CD4-positive, alpha-beta T cell (primary cell): Measurements from ENCODE around the gene DHX8. TPM values are rescaled to one million over a fixed set of nuclear protein-coding genes. Genes with fewer than 3 reads are reported as not detected.

Experiments
- ATAC-seq: fragments of 200-7000 bp; cut with Tn5 transposase; one replicate; pipeline ENCODE4 v1.10.0; 2022; ENCODE audit warnings: mild to moderate bottlenecking; ENCODE audit not compliant: poor library complexity
- CTCF ChIA-PET: fragments of 350-600 bp; sonication (Branson Sonifier 250); formaldehyde crosslinking; loops from one replicate; lab custom pipeline; 2021; ENCODE audit warnings: antibody characterized with exemption, inconsistent platforms; lab: Charles Lee
- POLR2A ChIA-PET: fragments of 350-600 bp; sonication (Branson Sonifier 250); formaldehyde crosslinking; loops from one replicate; lab custom pipeline; 2021; ENCODE audit warnings: antibody characterized with exemption, inconsistent platforms; lab: Charles Lee
- DNase-seq, 14 experiments: peaks; one replicate each; pipeline ENCODE4 v3.0.0-alpha.2; 2013 to 2020; ENCODE audit warnings: mixed read lengths in 2 of 14
- H3K27ac ChIP-seq, 2 donors: one replicate each; pipeline versions ENCODE4 v1.5.1 to v1.7.0; 2013; ENCODE audit warnings: low read length in 2 of 2, low read depth in 1 of 2, mild to moderate bottlenecking in 1 of 2
- H3K27me3 ChIP-seq, 2 experiments: 1 replicate in 1 of 2; 2 replicates in 1 of 2; pipeline versions ENCODE4 v1.6.1 to v1.7.0; 2013; ENCODE audit warnings: low read length in 2 of 2, control low read depth in 1 of 2, mild to moderate bottlenecking in 1 of 2, moderate library complexity in 1 of 2; ENCODE audit not compliant: insufficient read depth in 2 of 2, control insufficient read depth in 1 of 2
- H3K36me3 ChIP-seq: one replicate; pipeline ENCODE4 v1.6.1; 2013; ENCODE audit warnings: low read length, control low read depth; ENCODE audit not compliant: insufficient read depth
- H3K4me1 ChIP-seq: one replicate; pipeline ENCODE4 v1.6.1; 2013; ENCODE audit warnings: low read length, control low read depth; ENCODE audit not compliant: insufficient read depth
- H3K4me3 ChIP-seq: one replicate; pipeline ENCODE4 v1.5.1; 2013; ENCODE audit warnings: mild to moderate bottlenecking, low read length, moderate library complexity
- H3K9me3 ChIP-seq, 2 experiments: 1 replicate in 1 of 2; 2 replicates in 1 of 2; pipeline versions ENCODE4 v1.6.1 to v1.7.0; 2013; ENCODE audit warnings: low read length in 2 of 2, mild to moderate bottlenecking in 2 of 2, control low read depth in 1 of 2, moderate library complexity in 1 of 2; ENCODE audit not compliant: control insufficient read depth in 1 of 2, insufficient read depth in 1 of 2
- H3K27ac Mint-ChIP-seq: one replicate; pipeline ENCODE4 v1.8.0; 2020; ENCODE audit warnings: mixed read lengths
- H3K27me3 Mint-ChIP-seq: one replicate; pipeline ENCODE4 v1.8.0; 2021; ENCODE audit warnings: mixed read lengths
- H3K36me3 Mint-ChIP-seq: one replicate; pipeline ENCODE4 v1.8.0; 2021; ENCODE audit warnings: low read depth, mixed read lengths
- H3K4me1 Mint-ChIP-seq: one replicate; pipeline ENCODE4 v1.8.0; 2021; ENCODE audit warnings: low read depth, mixed read lengths
- H3K4me3 Mint-ChIP-seq: one replicate; pipeline ENCODE4 v1.8.0; 2020; ENCODE audit warnings: mild to moderate bottlenecking, mixed read lengths
- H3K9me3 Mint-ChIP-seq: one replicate; pipeline ENCODE4 v1.8.0; 2020; ENCODE audit warnings: mixed read lengths
- intact Hi-C, 2 experiments: fragments of 100-400 bp; cut with DNase I in 1 of 2; cut with micrococcal nuclease in 1 of 2; formaldehyde crosslinking; loops; one replicate each; pipeline versions ENCODE4 v1.15.1 to v1.9.0; 2023 to 2025; cut with DNase I, micrococcal nuclease
- total RNA-seq, 174 experiments: library from RNA in 2 of 174; stranded (reverse) in 2 of 174; gene quantifications; one replicate each; pipeline ENCODE4 v1.2.3 and lab custom pipeline; 2021 to 2026
- TF ChIP-seq, protein P1 (sequence below): fragments of 200-600 bp; IDR thresholded peaks from one replicate; pipeline ENCODE4 v1.8.0; 2022; ENCODE audit warnings: antibody characterized with exemption, mild to moderate bottlenecking

The DHX8 gene
- total RNA-seq, 2 experiments from 2014 or later, result 88.8 to 106 TPM

DNA sequence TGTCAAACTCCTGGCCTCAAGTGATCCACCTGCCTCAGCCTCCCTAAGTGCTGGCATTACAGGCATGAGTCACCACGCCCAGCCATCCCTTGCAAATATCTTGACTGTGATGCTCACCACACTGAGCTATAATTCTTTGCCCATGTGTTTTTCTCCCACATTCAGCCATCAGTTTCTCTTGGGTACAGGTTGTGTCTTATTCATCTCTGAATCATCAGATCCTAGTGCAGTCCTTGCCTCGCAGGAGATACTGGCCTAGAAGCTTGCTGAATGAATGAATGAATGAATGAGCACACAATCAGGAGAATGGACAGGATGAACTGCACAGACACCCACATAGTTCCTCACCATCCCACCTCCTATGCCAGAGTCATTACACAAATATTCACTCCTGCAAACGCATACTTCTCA, 86.7 kb downstream of the DHX8 start:
- intact Hi-C loops, result no loop called here
- H3K4me1 ChIP-seq, result no peaks in the 10 kb centered on the region
- no peaks in the 10 kb centered on the region for H3K36me3 ChIP-seq
- CTCF ChIA-PET, result interaction anchor here (0.6 to 1.5 kb wide), 2 partner anchors 103 to 175 kb away, joined by 3 to 5 read pairs; no protein-coding TSS in a partner anchor
- Mint-ChIP-seq H3K4me3 (no peak overlapping the region), H3K27me3 (no peaks in the 10 kb centered on the region), H3K27ac (no peak overlapping the region), H3K4me1 (no peaks in the 10 kb centered on the region), H3K36me3 (no peaks in the 10 kb centered on the region), H3K9me3 (no peaks in the 10 kb centered on the region)
- ATAC-seq (no peak), DNase-seq (no peak)
- POLR2A ChIA-PET, result no interaction called here
- H3K9me3 ChIP-seq, result no peaks in the 10 kb centered on the region
- H3K27ac ChIP-seq, result no peak overlapping the region
- H3K27me3 ChIP-seq, result peaks cover 0 to under 1% of the 10 kb centered on the region in 2 experiments
- H3K4me3 ChIP-seq, result no peak overlapping the region
- TF ChIP-seq, protein P1, sequence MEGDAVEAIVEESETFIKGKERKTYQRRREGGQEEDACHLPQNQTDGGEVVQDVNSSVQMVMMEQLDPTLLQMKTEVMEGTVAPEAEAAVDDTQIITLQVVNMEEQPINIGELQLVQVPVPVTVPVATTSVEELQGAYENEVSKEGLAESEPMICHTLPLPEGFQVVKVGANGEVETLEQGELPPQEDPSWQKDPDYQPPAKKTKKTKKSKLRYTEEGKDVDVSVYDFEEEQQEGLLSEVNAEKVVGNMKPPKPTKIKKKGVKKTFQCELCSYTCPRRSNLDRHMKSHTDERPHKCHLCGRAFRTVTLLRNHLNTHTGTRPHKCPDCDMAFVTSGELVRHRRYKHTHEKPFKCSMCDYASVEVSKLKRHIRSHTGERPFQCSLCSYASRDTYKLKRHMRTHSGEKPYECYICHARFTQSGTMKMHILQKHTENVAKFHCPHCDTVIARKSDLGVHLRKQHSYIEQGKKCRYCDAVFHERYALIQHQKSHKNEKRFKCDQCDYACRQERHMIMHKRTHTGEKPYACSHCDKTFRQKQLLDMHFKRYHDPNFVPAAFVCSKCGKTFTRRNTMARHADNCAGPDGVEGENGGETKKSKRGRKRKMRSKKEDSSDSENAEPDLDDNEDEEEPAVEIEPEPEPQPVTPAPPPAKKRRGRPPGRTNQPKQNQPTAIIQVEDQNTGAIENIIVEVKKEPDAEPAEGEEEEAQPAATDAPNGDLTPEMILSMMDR, result no peak

- DNase-seq, result no peak
- TF ChIP-seq, protein P1, result no peak
- Mint-ChIP-seq H3K9me3 (no peaks in the 10 kb centered on the region), H3K27me3 (no peaks in the 10 kb centered on the region), H3K36me3 (no peaks in the 10 kb centered on the region), H3K4me3 (no peak overlapping the region), H3K27ac (no peak overlapping the region), H3K4me1 (no peaks in the 10 kb centered on the region)
- H3K9me3 ChIP-seq, result no peaks in the 10 kb centered on the region
- POLR2A ChIA-PET, result no interaction called here
- intact Hi-C loops, result no loop called here
- H3K27ac ChIP-seq, result no peak overlapping the region
- H3K36me3 ChIP-seq, result no peaks in the 10 kb centered on the region
- H3K4me1 ChIP-seq, result no peaks in the 10 kb centered on the region
- peaks cover 0 to 4% of the 10 kb centered on the region in 2 experiments for H3K27me3 ChIP-seq
- no peak overlapping the region for H3K4me3 ChIP-seq
- ATAC-seq, result no peak
- CTCF ChIA-PET, result interaction anchor here (6.9 kb wide), 1 partner anchor 101 kb away, joined by 57 read pairs; no protein-coding TSS in a partner anchor
These were observed 88.7 kb downstream of the DHX8 start for GRCh38 chr17:43572368-43572980.

DNA sequence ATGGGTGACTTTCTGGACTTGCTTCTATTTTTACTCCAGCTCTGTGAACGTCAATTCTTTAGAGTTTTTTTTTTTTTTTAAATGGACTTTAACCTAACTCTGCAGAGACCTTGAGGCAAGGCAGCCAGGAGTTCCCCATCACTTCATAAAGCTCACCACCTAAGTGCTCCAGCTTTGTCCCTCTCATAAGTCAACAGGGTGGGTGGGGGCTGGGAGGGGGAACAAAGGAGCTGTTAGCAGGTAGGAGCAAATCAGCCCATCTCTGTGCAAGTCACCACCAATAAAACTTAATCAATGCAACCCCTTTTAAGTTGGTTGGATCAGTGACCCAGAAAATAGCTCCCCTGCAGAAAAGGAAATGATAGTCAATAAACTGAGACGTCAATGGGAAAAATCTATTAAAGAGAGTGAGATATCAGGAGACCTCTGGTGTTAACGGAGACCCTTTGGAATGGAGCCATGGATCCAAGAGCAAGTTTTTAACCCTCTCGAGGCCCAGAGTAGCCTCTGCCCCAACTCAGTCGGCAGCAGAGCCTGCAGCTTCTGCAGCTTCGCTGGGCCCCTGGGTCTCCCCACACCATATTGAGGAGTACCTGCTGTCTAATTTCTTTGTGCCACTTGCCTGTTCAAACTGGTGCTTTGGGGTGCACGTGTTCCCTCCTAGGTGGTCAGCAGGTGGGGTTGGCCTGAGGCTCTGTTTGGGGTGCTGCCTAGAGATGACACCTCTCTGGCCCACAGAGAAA, 90.0 kb downstream of the DHX8 start:
- CTCF ChIA-PET, result interaction anchor here (6.9 kb wide), 1 partner anchor 99 kb away, joined by 57 read pairs; no protein-coding TSS in a partner anchor
- no peak overlapping the region for H3K27ac Mint-ChIP-seq
- Histone ChIP-seq H3K4me1 (peaks cover 10% of the 10 kb centered on the region), H3K4me3 (no peak overlapping the region), H3K9me3 (no peaks in the 10 kb centered on the region), H3K36me3 (no peaks in the 10 kb centered on the region), H3K27ac (no peak overlapping the region), H3K27me3 (peaks cover 0 to 4% of the 10 kb centered on the region in 2 experiments)
- no peaks in the 10 kb centered on the region for H3K36me3 Mint-ChIP-seq
- no peak for ATAC-seq
- H3K4me3 Mint-ChIP-seq, result no peak overlapping the region
- intact Hi-C loops, result no loop called here
- peaks cover 5% of the 10 kb centered on the region for H3K4me1 Mint-ChIP-seq
- POLR2A ChIA-PET, result no interaction called here
- H3K27me3 Mint-ChIP-seq, result no peaks in the 10 kb centered on the region
- TF ChIP-seq, protein P1, result no peak
- no peak for DNase-seq
- no peaks in the 10 kb centered on the region for H3K9me3 Mint-ChIP-seq
